ENCODE measurements around the gene DAPK1.

The DAPK1 gene

DNA sequence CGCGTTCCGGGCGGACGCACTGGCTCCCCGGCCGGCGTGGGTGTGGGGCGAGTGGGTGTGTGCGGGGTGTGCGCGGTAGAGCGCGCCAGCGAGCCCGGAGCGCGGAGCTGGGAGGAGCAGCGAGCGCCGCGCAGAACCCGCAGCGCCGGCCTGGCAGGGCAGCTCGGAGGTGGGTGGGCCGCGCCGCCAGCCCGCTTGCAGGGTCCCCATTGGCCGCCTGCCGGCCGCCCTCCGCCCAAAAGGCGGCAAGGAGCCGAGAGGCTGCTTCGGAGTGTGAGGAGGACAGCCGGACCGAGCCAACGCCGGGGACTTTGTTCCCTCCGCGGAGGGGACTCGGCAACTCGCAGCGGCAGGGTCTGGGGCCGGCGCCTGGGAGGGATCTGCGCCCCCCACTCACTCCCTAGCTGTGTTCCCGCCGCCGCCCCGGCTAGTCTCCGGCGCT, at the start of gene DAPK1:
DAPK1 (plus strand) TSS at position 264 of the 442 bp plus-strand sequence. CDS start 1,211 bp downstream, outside the sequence.
- DNase-seq (ENCODE audit: low spot score), result no peak

DNA sequence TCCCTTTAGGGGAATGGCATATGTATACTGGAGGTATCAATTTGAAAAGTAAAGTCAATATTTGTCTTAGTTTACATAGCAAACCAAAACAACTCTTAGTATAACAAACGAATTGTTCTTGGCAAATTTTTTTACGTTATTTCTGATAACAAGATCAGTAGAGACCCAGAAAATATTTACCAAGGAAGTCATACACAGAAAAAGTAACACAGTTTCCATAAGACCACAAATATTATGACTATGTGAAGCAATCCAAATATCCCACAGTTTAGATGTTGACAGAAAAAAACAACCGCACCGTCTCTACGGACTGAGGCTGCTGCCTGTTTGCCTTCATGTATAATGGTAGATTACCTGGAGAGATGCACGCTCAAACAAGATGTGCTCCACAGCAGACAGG, 46.5 kb upstream of the DAPK1 start:
- no peak for DNase-seq (ENCODE audit: low spot score)

DNA sequence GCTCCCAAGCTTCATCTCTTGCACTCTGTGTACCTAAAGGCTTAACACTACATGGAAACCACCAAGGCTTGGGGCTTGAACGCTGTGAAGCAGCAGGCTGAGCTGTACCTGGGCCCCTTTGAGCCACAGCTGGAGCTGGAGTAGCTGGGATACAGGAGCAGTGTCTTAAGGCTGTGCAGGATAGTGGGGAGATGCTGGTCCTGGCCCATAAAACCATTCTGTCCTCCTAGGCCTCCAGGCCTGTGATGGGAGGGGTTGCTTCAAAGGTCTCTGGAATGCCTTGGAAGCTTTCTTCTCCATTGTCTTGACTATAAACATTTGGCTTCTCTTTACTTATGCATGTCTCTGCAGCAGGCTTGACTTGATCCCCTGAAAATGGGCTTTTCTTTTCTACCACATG, 42.3 kb upstream of the DAPK1 start:
- DNase-seq (ENCODE audit: low spot score), result no peak

DNA sequence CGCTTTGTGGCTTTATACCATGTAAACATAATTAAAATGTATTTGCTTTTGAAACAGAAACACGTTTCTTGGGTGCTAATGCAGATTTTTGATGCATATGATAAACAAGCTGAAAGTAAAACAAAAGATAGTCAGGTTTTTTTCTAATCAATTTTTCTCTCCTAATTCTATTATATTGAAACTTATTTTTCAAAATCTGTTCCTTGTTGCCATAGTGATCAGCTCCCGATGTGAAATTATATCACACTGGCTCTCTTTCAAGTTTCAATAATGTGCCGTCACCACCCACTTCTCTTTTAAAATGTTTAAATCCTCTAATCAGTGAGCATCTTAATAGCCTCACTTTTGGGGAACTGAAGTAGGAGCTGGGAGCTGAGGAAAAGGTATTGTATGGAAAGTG, 36.4 kb upstream of the DAPK1 start:
- DNase-seq (ENCODE audit: low spot score), result no peak

DNA sequence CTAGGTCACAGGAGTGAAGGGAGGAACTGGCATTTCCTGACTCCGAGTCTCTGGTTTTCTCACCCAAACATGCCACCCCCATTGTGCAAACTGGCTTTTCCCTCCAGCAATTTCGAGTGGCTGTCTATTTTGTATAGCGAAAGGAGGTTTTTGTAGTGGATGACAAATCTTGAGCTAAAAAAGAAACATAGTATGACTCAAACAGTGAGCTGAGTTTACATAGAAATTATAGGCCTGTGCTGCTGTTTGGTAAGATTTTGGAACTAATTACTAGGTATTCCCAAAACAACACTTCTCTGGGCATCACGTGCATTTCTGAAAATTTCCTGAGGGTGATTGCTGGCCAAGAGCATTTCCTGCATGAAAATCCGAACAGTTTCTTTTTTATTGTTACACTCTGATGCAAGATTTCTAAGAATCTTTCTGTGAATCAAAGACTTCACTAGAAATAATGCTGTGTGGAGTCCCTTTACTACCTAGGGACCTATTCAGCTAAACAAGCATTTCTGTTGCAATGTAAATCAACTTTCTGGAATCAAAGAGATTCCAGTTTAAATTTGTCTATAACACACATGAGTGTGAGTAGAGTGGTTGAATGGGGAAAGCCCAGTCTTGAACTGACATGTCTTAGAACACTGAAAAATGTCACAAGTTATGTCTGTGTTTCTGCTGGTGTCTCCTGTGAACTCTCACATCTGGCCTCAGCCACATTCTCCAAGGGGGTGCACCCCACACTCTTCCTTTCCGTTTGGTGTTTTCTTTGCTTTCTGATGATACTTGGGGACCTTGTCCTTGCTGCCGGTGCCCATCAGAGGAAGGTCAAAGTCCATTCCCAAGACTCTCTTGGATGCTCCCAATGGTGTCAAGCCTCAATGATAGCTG, 33.3 kb upstream of the DAPK1 start:
- no peak for DNase-seq (ENCODE audit: low spot score)

DNA sequence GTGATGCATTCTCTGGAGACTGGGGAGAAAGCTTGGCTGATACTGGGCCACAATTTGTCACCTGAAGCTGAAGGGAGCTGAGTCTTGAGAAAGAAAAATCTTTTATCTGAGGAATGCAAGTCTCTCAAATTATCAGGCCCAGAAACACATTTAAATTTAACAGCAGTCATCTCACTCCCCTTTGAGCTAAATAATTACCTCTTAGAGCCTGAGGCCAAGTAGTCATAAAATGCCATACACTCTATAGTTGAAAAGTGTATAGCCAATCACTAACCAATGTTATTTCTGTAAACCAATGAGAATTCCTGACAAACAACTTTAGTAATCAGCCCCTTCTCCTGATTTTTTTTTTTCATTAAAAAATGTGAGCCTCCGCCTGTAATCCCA, 32.7 kb upstream of the DAPK1 start:
- DNase-seq (ENCODE audit: low spot score), result no peak

DNA sequence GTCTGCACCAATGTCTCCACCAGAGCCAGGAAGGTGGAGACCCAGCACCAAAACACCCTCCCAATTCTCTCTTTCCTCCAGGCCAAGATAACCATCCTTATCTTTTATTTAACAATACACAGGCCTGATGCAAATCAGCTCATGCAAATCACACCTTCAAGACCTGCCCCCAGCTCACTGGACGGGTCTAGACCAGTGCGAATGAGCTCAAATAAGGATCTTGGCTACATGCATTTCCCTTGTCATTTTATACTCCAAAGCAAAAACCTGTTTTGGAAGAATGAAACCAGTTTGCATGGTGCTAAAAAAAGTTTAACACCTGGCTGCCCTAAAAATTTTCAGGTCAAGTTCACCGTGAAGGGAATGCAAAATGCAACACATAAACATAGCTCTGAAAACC, 31.9 kb upstream of the DAPK1 start:
- no peak for DNase-seq (ENCODE audit: low spot score)

DNA sequence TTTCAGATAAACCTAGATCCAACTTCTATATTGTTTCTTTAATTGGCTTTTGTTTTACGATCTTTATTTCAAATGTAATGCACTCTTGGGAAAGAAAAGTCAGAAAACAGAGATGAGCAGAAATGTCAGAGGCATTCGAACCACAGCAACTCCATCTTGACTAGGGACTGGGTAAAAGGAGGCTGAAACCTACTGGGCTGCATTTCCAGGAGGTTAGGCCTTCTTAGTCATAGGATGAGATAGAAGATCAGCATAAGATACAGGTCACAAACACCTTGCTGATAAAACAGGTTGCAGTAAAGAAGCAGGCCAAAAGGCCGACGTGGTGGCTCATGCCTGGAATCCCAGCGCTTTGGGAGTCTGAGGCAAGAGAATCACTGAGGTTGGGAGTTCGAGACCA, 30.5 kb upstream of the DAPK1 start:
- no peak for DNase-seq (ENCODE audit: low spot score)

DNA sequence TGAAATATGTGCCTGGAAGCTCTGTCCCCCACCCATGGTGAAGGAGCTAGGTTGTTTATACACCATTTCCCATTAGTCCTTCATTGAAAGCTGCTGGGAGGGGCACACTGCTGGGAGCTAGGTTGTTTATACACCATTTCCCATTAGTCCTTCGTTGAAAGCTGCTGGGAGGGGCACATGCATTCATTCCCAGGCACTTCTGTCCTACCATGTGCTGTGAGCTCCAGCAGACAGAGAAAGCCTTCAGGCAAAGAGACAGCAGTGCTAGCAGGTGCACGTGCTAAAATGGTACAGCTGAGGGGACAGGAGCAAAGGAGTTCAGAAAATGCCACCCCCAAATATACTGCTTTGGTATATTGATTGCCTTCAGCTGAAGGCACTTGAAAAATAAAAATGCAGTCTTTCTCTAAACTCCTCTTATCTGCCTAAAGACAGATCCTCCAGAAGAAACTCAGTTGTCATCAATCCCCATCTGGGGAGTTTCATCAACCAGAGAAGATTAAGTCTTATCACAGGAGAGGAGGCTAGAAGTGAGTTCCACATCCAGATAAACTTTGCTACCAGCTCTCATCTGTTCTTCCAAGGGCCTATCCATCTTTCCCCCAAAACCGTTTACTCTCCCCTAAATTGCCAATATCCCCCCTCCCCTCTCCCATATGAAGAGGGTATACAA, 27.7 kb upstream of the DAPK1 start:
- DNase-seq (ENCODE audit: low spot score), result no peak

DNA sequence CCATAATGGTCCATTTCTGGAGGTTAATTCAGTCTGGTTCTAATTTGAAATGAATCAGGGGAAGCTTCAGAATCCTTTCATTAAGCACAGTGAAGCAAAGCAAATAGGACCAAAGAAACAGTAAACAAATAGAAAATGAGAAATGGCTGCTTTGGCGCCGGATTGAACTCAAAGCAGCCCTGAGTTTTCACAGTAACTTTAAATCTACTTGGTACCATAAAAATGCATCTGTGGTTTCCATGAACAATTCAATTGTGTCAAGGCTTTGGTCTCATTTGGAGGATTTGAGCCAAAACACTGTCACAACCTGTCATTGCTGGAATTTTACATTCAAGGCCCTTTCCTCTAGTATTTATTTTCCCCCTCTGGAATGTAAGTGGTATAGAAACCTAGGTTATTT, 25.9 kb upstream of the DAPK1 start:
- DNase-seq (ENCODE audit: low spot score), result no peak

DNA sequence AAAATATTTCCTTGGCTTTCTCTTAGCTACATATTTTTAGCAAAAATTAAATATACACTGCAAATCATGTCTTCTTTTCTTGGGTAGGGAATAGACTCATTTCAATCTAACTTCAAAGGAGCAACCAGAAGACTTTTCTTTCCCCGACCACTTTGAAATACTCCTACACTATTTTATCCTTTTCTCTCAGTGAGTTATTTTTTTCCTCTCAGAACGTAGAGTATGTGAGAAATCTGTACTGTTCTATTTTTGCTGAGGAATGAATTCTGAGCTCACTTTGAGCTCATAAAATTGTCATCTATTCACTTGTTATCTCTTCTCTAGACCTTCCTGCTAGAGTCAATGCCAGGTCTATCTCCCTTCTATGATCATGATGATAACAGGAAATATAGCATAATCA, 22.2 kb upstream of the DAPK1 start:
- DNase-seq (ENCODE audit: low spot score), result no peak

DNA sequence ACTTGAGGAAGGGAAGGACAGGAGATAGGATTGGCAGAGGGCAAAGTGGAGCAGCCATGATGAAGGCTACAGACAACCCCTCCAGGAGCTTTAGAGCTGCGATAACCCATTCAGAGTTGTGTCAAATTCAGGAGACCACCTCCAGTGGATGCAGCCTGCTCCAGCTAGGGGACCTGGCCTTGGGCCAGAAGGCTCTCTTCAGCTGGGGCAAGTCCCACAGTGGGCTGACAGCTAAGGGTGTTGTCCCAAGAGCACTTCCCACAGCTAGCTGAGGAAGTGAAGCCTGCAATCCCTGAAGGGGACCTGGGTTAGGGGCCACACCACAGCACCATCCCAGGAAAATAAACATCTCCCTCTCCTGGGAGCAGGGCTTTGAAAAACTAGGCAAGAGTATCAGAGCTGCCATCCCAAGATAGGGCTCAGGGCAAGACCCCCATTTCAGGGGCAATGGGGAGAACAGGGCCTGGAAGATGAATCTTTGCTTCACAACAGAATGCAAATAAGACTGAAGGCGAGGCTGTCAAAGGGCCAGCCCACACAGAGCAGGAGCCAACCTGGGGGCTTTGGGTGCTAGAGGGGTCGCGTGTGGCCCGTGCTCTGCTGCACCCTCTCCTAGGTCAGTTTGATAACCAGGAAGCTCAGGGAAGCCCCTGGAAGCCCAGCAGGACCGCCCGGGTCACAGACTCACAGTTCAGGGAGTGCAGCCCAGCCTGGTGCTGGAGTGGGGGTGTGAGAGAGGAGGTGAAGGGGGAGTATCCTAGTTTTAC, 19.3 kb upstream of the DAPK1 start:
- no peak for DNase-seq (ENCODE audit: low spot score)

DNA sequence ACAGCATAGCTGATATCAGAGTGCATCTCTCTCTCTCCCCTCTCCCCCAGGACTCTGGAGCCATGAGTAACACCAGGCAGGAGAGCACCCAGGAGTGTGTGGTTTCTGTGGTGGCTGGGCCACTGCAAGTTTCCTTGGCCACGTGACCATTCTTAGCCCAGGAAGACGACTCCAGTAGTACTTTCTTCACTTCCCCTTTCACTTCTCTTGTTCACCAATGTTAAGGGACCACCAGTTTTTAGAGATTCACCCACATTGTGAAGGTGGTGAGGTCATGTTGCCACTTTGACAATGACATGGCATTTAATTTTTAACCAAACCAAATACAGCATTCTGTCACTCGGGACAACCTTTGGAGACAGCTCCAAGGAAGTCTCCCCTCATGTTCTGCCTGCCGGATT, 17.9 kb upstream of the DAPK1 start:
- no peak for DNase-seq (ENCODE audit: low spot score)

DNA sequence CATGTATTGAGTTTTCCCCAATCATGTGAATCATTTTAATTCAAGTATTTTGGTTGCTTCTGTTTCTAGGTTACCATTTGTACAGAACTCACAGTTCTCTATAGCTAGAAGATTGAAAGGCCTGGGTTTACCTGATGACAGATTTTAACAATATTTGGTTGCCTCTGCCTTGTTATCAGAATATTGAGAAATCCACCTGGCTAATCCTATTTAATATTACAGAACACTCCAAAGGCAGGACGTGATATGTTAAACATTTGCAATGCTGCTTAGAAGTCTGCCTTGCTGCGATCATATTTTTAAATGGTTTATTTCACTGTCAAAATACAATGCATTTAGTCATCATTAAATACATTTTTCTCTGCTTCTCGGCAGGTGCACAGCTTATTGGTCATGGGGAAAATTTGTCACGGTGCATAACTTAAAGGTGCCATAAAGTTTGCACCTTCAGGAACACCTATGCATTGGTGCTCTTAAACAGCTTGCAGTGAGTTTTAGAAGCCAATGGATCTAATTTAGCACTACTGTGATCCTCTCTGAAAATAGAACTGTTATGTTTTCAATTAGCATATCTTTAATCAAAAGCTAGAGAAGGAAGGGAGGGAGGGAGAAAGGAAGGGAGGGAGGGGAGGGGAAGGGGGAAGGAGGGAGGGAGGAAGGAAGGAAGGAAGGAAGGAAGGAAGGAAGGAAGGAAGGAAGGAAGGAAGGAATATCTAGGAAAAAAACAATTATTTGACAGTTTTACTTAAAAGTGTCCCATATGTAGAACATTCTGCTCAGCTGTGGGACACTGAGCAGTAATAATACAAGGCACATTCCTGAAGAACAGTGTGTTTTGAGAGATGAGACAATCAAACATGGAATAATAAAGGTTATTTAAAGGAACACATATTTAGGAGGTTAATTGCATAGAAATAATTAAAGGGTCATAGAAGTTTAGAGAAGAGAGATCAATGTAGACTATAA, 15.5 kb upstream of the DAPK1 start:
- no peak for DNase-seq (ENCODE audit: low spot score)

DNA sequence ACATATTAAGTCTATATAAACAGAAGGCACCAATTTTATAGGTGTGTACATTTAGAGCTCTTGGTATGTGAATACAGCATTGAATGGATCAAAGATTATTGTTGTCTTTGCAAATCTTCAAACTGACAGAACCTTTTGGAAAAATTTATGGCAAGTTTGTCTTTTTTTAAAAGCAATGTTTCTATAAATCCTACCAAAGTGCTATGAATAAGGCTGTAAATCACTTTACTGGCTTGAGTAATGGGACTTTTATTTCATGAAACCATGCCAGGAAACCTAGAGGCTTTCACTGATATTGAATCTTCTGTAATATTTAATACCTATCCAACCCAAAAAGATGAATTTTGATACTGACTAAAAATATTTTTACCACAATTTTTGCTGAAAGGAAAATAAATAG, 7.4 kb upstream of the DAPK1 start:
- DNase-seq (ENCODE audit: low spot score), result no peak

DNA sequence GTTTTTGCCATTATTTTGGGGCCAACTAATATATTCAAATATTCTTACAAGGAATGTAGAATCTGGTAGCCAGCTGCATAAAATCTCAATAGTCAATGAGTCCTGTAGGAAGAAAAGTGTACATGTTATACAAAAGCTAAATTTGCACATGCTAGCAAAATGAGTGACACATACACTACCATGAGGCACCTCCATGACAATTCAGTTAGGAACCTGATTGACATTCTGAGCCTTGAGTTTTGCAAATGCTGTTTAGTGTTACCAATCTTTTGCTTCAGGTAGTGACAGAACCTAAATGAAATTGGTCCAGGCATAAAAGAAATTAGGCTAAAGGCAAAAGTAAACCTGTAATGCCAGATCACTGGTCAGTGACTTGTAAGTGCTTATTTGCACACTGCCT, 6.8 kb upstream of the DAPK1 start:
- no peak for DNase-seq (ENCODE audit: low spot score)

DNA sequence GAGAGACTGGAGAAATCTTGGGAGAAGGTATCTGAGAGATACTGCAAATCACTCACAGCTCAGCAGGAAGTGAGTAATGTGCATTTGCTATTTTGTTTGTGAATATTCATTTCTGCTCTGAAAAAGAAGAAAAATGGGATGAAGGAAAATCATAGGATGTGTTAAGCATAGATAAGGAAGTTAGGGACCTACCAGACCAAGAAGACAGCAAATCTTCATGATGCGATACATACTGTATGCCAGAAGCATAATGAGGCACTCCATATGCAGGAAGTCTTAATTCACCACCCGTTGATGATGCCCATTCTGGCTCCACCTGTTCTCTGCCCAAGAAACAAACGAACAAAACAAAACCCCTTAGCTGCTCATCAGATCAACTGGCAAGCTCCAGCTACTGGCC, 6.1 kb upstream of the DAPK1 start:
- DNase-seq (ENCODE audit: low spot score), result no peak

DNA sequence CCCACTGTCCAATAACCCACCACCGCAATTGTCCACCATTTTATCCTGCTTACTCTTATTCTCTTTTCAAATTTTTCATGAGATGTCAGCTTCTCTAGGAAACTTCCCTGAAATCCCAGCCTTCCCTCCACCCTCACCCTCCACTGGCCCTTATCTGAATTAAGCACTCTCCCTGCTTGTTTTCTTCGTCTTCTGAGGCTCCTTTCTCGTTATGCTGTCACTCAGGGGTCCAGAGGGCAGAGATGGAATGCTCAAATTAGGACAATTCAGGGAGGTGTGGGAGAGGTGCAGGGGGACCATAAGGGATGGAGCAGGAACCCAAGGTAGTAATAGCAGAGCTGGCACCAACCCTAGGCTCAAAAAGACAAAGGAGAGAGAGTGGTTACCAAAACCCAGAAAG, 5.0 kb upstream of the DAPK1 start:
- no peak for DNase-seq (ENCODE audit: low spot score)

DNA sequence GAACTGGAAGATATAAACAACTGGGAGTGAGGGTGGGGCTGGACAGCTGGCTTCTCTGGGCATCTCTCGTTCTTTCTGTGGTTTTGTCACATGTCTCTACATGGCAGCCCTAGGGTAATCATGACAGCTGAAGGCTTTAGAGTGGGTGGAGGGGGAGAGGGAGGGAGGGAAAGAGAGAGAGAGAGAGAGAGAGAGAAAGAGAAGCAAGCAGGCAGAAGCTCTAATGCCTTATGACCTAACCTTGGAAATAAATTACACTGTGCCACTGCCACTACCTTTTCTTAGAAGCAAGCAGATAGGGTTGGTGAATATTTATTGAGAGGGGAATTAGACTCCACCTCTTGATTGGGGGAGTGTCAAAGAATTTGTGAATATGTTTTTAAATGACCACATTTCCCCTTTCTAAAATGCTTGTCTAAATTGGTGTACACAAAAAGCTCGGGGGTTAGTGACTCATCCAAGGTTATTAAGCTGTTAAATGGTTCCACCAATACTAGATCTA, 2.6 kb upstream of the DAPK1 start:
- no peak for DNase-seq (ENCODE audit: low spot score)

DNA sequence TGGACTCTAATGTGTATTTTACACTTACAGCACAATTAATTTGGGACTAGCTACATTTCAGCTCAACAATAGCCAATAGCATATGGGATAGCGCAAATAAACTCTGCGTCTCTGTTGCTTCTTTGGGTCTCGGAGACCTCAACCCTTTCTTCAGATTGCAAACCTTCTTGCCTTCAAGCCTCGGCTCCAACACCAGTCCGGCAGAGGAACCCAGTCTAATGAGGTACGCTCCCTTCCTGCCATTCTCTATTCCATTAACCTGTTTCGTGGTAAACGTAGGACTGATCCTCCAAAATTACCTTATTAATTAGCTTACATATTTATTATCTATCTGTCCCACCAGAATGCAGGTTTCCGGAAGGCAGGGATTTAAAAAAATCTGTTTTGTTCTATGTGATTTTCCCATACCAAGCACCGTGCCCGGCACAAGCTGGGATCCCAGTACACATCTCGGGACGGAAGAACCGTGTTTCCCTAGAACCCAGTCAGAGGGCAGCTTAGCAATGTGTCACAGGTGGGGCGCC, 525 bp upstream of the DAPK1 start:
- DNase-seq (ENCODE audit: low spot score), result no peak

Data from cerebellar cortex (tissue), 1 donor.